ENCODE measurements around the gene ENG. TPM values are rescaled to one million over a fixed set of nuclear protein-coding genes. Genes with fewer than 3 reads are reported as not detected.

Gene ENG
- total RNA-seq, 1 experiment from 2014 or later = 29.9 TPM

DNA sequence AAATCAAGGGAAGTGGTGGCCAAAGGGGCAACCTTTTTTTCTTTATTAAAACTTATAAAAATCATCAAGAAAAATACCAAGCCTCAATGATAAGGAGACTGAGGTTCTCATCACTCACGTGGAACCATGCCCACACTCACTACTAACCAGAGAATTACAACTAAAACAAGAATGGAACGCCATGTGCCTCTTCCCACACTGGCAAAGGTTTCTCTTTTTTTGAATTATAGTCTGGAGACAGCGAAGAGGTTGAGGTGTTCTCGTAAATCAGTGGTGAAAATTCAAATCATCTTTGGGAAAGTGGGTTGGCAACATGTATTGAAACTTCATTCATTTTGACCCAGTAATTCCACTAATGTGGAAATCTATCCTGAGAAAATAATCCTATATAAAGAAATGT, 32.4 kb downstream of the ENG start:
- Histone ChIP-seq H3K27me3 (replicated peaks; ENCODE audit: insufficient read depth, low read depth, low read length, poor library complexity) (no peaks in the 10 kb centered on the region), H3K36me3 (ENCODE audit: insufficient read depth, low read length, poor library complexity, severe bottlenecking) (peaks cover 5% of the 10 kb centered on the region), H3K4me3 (ENCODE audit: low read depth, low read length, poor library complexity, severe bottlenecking) (no peak overlapping the region), H3K9me3 (ENCODE audit: low read depth, low read length, poor library complexity, severe bottlenecking) (no peaks in the 10 kb centered on the region), H3K27ac (ENCODE audit: low read depth, low read length, poor library complexity, severe bottlenecking) (no peak overlapping the region), H3K4me1 (ENCODE audit: insufficient read depth, low read length, poor library complexity, severe bottlenecking) (no peaks in the 10 kb centered on the region)
- intact Hi-C loops (cut with micrococcal nuclease; ENCODE audit: unreplicated experiment) = no loop called here
- no peak for DNase-seq (ENCODE audit: low spot score)
- TF ChIP-seq, protein P1, sequence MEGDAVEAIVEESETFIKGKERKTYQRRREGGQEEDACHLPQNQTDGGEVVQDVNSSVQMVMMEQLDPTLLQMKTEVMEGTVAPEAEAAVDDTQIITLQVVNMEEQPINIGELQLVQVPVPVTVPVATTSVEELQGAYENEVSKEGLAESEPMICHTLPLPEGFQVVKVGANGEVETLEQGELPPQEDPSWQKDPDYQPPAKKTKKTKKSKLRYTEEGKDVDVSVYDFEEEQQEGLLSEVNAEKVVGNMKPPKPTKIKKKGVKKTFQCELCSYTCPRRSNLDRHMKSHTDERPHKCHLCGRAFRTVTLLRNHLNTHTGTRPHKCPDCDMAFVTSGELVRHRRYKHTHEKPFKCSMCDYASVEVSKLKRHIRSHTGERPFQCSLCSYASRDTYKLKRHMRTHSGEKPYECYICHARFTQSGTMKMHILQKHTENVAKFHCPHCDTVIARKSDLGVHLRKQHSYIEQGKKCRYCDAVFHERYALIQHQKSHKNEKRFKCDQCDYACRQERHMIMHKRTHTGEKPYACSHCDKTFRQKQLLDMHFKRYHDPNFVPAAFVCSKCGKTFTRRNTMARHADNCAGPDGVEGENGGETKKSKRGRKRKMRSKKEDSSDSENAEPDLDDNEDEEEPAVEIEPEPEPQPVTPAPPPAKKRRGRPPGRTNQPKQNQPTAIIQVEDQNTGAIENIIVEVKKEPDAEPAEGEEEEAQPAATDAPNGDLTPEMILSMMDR (conservative IDR thresholded peaks at IDR 0.05; ENCODE audit: low read depth, low read length) = no peak
- TF ChIP-seq EZH2 (IDR thresholded peaks at IDR 0.05; ENCODE audit: borderline replicate concordance, low read depth, low read length, poor library complexity, severe bottlenecking) = no peak
- POLR2A ChIA-PET (ENCODE audit: low non-redundant PET) = interaction anchor here (0.6 kb wide), 1 partner anchor 598 kb away, joined by 12 read pairs; no protein-coding TSS in a partner anchor
- CTCF ChIA-PET = no interaction called here
- no TSS peak for BruUV-seq (replicated peaks)

DNA sequence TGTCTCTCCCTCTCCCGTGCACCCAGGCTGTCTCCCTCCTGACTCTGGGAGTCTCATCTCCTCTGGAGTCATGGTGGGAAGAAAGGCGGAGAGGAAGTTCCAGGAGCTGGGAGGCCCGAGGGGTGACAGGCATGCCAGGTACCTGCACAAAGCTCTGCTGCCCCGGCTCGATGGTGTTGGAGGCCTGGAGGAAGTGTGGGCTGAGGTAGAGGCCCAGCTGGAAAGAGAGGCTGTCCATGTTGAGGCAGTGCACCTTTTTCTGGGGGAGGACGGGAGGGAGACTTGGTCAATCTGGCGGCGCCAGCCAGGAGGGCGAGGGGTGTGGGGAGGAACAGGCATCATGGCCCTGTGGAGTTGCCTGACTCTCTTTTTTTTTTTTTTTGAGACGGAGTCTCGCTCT, 35.9 kb downstream of the ENG start:
- CTCF ChIA-PET = interaction anchor here (0.6 kb wide), 1 partner anchor 84 kb away, joined by 3 read pairs; the partner anchor contains the start of gene TOR2A
- TF ChIP-seq, protein P1 (conservative IDR thresholded peaks at IDR 0.05; ENCODE audit: low read depth, low read length) = no peak
- TF ChIP-seq EZH2 (IDR thresholded peaks at IDR 0.05; ENCODE audit: borderline replicate concordance, low read depth, low read length, poor library complexity, severe bottlenecking) = no peak
- H3K27ac ChIP-seq (ENCODE audit: low read depth, low read length, poor library complexity, severe bottlenecking) = no peak overlapping the region
- POLR2A ChIA-PET (ENCODE audit: low non-redundant PET) = no interaction called here
- no peaks in the 10 kb centered on the region for H3K27me3 ChIP-seq (replicated peaks; ENCODE audit: insufficient read depth, low read depth, low read length, poor library complexity)
- DNase-seq (ENCODE audit: low spot score) = no peak
- no peaks in the 10 kb centered on the region for H3K4me1 ChIP-seq (ENCODE audit: insufficient read depth, low read length, poor library complexity, severe bottlenecking)
- peaks cover 17% of the 10 kb centered on the region for H3K36me3 ChIP-seq (ENCODE audit: insufficient read depth, low read length, poor library complexity, severe bottlenecking)
- H3K9me3 ChIP-seq (ENCODE audit: low read depth, low read length, poor library complexity, severe bottlenecking) = no peaks in the 10 kb centered on the region
- intact Hi-C loops (cut with micrococcal nuclease; ENCODE audit: unreplicated experiment) = no loop called here
- BruUV-seq (replicated peaks) = no TSS peak
- no peak overlapping the region for H3K4me3 ChIP-seq (ENCODE audit: low read depth, low read length, poor library complexity, severe bottlenecking)

DNA sequence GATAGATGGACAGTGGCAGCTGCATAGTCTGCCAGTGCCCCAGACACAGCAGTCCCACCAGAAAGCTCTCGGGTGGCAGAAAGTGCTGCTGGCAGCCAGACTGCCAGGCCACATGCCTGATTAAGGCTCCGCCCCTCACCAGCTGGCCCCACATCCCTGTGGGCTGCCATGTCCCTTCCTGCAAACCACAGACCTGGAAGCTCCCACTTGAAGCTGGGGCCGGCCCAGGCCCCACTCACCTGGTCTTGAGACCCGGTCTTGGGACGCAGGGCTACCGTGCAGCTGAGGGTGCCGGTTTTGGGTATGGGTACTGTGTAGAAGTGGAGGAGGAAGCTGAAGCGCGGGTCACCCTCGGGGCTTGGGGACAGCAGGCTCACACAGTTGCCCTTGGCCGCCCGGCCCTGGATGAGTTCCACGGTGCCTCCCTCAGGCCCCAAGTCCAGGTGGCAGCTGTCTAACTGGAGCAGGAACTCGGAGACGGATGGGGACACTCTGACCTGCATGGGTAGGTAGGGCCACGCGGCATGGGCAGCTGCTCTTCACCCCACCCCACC, 36.5 kb downstream of the ENG start:
- Histone ChIP-seq H3K27ac (ENCODE audit: low read depth, low read length, poor library complexity, severe bottlenecking) (no peak overlapping the region), H3K4me3 (ENCODE audit: low read depth, low read length, poor library complexity, severe bottlenecking) (no peak overlapping the region), H3K9me3 (ENCODE audit: low read depth, low read length, poor library complexity, severe bottlenecking) (no peaks in the 10 kb centered on the region), H3K4me1 (ENCODE audit: insufficient read depth, low read length, poor library complexity, severe bottlenecking) (no peaks in the 10 kb centered on the region), H3K36me3 (ENCODE audit: insufficient read depth, low read length, poor library complexity, severe bottlenecking) (peaks cover 23% of the 10 kb centered on the region), H3K27me3 (replicated peaks; ENCODE audit: insufficient read depth, low read depth, low read length, poor library complexity) (no peaks in the 10 kb centered on the region)
- no peak for DNase-seq (ENCODE audit: low spot score)
- no TSS peak for BruUV-seq (replicated peaks)
- intact Hi-C loops (cut with micrococcal nuclease; ENCODE audit: unreplicated experiment) = no loop called here
- ChIA-PET POLR2A (ENCODE audit: low non-redundant PET) (no interaction called here), CTCF (no interaction called here)
- TF ChIP-seq, protein P1 (conservative IDR thresholded peaks at IDR 0.05; ENCODE audit: low read depth, low read length) = no peak
- no peak for TF ChIP-seq EZH2 (IDR thresholded peaks at IDR 0.05; ENCODE audit: borderline replicate concordance, low read depth, low read length, poor library complexity, severe bottlenecking)

Measured in A673 (cell line).